ENCODE results near the gene EPB41.
A peak's percentile ranks its signal among the peaks of the same experiment; 100 is the strongest.

Gene EPB41

GRCh38 chr1:29124366-29125236 lies 210.2 kb downstream of the EPB41 start (continued):
- no peak for TF ChIP-seq ZNF274 (IDR thresholded peaks at IDR 0.05; ENCODE audit: low read length)
- no peak for TF ChIP-seq ZNF274 (tag by site-specific recombination; IDR thresholded peaks at IDR 0.05; ENCODE audit: borderline replicate concordance)
- TF ChIP-seq ZXDB (tag by site-specific recombination; IDR thresholded peaks at IDR 0.05), result peak; percentile 90
- TF ChIP-seq ZNF561 (tag by site-specific recombination; IDR thresholded peaks at IDR 0.05; ENCODE audit: borderline replicate concordance), result 0 out of 2 replicates have a peak, but pooled peaks have one; percentile 32
- peak; percentile 78 for TF ChIP-seq KLF9 (tag by site-specific recombination; IDR thresholded peaks at IDR 0.05; ENCODE audit: low read depth)
- peak; percentile 81 for TF ChIP-seq SP2 (tag by site-specific recombination; IDR thresholded peaks at IDR 0.05)
- peak; percentile 62; the same call in 1 of the 2 replicates for TF ChIP-seq SP7 (tag by site-specific recombination; IDR thresholded peaks at IDR 0.05)
- TF ChIP-seq ZNF19 (tag by site-specific recombination; IDR thresholded peaks at IDR 0.05; ENCODE audit: low read depth), result no peak
- 0 out of 2 replicates have a peak, but pooled peaks have one; percentile 11 for TF ChIP-seq INSM2 (tag by site-specific recombination; IDR thresholded peaks at IDR 0.05)
- TF ChIP-seq GLIS2 (tag by site-specific recombination; IDR thresholded peaks at IDR 0.05), result peak; percentile 95
- TF ChIP-seq GLIS1 (tag by site-specific recombination; IDR thresholded peaks at IDR 0.05), result peak; percentile 93
- peak; percentile 91 for TF ChIP-seq SP3 (tag by site-specific recombination; IDR thresholded peaks at IDR 0.05)
- peak; percentile 60 for TF ChIP-seq ZNF341 (tag by site-specific recombination; IDR thresholded peaks at IDR 0.05; ENCODE audit: low read depth)
- TF ChIP-seq ZNF830 (tag by site-specific recombination; IDR thresholded peaks at IDR 0.05; ENCODE audit: low read depth), result no peak
- peak; percentile 57 for TF ChIP-seq KLF10 (tag by site-specific recombination; IDR thresholded peaks at IDR 0.05)
- TF ChIP-seq ZNF707 (tag by site-specific recombination; IDR thresholded peaks at IDR 0.05), result no peak
- no peak for TF ChIP-seq PRDM4 (tag by site-specific recombination; IDR thresholded peaks at IDR 0.05)
- 0 out of 2 replicates have a peak, but pooled peaks have one; percentile 34 for TF ChIP-seq IKZF3 (tag by site-specific recombination; IDR thresholded peaks at IDR 0.05)
- no peak for TF ChIP-seq ZNF416 (tag by site-specific recombination; IDR thresholded peaks at IDR 0.05)
- TF ChIP-seq GLI2 (tag by site-specific recombination; IDR thresholded peaks at IDR 0.05; ENCODE audit: borderline replicate concordance, low read depth), result no peak
- peak; percentile 78 for TF ChIP-seq ZIC2 (tag by site-specific recombination; IDR thresholded peaks at IDR 0.05)
- 0 out of 2 replicates have a peak, but pooled peaks have one; percentile 42 for TF ChIP-seq HIC1 (tag by site-specific recombination; IDR thresholded peaks at IDR 0.05)
- no peak for TF ChIP-seq ZNF366 (tag by site-specific recombination; conservative IDR thresholded peaks at IDR 0.05)
- TF ChIP-seq ZNF398 (tag by site-specific recombination; IDR thresholded peaks at IDR 0.05), result peak; percentile 77
- TF ChIP-seq ZSCAN30 (tag by site-specific recombination; IDR thresholded peaks at IDR 0.05), result 0 out of 2 replicates have a peak, but pooled peaks have one; percentile 9
- TF ChIP-seq ZBTB11 (tag by site-specific recombination; conservative IDR thresholded peaks at IDR 0.05; ENCODE audit: low read depth), result peak; percentile 42; the same call in 1 of the 2 replicates
